Measurements from ENCODE around the gene RBBP7.

DNA sequence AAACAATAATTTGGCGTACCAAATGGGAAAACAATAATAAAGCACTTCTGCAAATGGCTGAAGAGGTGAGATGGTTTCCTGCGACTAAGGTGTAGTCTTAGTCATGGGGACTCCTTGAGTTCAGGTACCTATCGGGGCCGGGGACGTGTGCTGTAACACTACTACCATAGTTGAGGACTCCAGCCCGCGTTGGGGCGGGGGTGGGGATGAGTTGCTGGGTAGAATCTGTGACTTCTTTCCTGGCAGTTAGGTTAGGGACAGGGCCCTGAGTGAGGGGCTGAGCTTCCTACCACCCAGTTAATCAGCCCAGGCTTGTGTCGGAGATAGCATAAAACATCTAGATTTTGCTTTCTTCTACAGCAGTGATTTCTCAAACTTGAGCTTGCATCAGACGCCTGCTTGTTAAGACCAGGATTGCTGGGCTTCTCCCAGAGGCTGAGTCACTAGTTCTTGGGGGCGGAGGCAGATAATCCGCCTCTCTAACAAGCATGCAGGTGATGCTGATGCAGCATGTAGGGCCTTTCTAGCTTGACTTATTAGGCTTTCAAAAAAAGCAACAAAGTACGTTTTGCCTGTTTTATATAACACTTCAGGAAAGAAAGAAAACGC, 30.2 kb downstream of the RBBP7 start:
- TF ChIP-seq CTCF (IDR thresholded peaks at IDR 0.05; ENCODE audit: low read depth, low read length, poor library complexity, severe bottlenecking) (no peak), EZH2phosphoT487 (IDR thresholded peaks at IDR 0.05; ENCODE audit: borderline replicate concordance, low read length) (no peak)

Measured in DOHH2 (cell line).